IPS-18c (cell line): ENCODE measurements around the gene BOK.
"Not testable (repeated sequence)": the region's sequence is repeated elsewhere in the genome, so short reads cannot be mapped to it uniquely, and the experiment has no call there.

Source experiments
- H3K4me3 ChIP-seq: 2 replicates; pipeline ENCODE4 v1.7.0; 2013; ENCODE audit warnings: low read depth, mild to moderate bottlenecking, low read length, moderate library complexity; ENCODE audit not compliant: insufficient read depth
- H3K9me3 ChIP-seq: one replicate; pipeline ENCODE4 v1.6.1; 2013; ENCODE audit warnings: mild to moderate bottlenecking, low read length, moderate library complexity; ENCODE audit not compliant: control insufficient read depth, insufficient read depth

BOK gene

DNA sequence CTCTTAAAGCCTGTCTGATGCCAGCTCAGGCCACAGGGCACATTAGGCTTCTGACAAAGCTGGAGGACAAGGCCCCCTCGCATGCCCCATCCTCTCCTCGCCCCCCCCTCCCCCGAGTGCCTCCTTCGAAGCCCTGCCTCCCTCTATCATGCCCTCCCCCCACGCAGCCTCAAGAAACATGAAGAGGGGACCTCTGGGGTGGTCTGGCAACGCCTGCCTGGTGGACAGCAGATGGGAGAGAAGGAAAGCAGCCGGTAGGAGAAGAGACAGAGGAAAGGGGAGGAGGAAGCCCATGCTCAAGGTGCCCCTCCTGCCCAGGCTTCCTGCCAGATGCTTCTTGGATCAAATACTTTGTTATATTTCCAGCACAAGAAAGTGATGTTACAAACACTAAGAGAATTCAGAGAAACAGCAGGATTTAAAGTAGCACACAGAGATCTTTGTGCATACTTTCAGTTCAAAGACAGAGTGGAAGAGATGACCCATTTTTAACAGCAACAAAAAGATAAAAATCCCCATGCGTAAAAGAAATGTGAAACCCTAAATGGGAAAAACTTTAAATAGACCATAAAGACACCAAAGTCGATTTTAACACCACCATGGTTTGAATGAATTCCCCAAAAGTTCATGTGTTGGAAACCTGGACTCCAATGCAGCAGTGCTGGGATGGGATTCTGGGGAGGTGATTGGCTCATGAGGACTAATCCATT lies 19.0 kb downstream of the BOK start:
- Histone ChIP-seq H3K9me3 (no peaks in the 10 kb centered on the region), H3K4me3 (no peak overlapping the region)

- H3K4me3 ChIP-seq, result no peak overlapping the region
- H3K9me3 ChIP-seq, result no peaks in the 10 kb centered on the region
Measured at GRCh38 chr2:241579281-241579680, 20.7 kb downstream of the BOK start.

GRCh38 chr2:241582328-241582727 lies 23.8 kb downstream of the BOK start:
- Histone ChIP-seq H3K4me3 (no peak overlapping the region), H3K9me3 (peaks cover 2% of the 10 kb centered on the region)

GRCh38 chr2:241582806-241583205 lies 24.3 kb downstream of the BOK start:
- Histone ChIP-seq H3K9me3 (peaks cover 4% of the 10 kb centered on the region), H3K4me3 (no peak overlapping the region)

DNA sequence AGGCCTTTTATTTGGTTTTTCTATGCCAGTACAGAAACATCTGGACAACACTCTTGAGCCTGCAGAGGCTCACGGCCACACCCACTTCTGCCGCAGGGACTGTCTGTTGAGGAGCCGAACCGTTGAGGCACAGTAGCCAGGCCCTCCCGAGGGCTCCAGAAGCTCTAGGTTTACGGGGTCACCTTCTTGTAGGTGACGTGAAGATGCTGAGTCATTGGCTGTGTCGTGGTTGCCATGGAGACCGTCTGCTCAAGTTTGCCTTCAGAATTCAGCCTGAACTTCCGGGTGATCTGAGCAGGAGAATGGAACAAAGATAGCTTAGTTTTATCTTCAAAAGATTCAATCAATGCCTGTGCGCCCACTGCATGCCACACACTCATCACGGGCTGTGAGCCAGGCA lies 25.9 kb downstream of the BOK start:
- Histone ChIP-seq H3K4me3 (no peak overlapping the region), H3K9me3 (peaks cover 4% of the 10 kb centered on the region)

GRCh38 chr2:241586564-241587264 lies 28.2 kb downstream of the BOK start:
- Histone ChIP-seq H3K4me3 (no peak overlapping the region), H3K9me3 (peaks cover 4% of the 10 kb centered on the region)

GRCh38 chr2:241589863-241590262 lies 31.3 kb downstream of the BOK start:
- not testable (repeated sequence) for H3K9me3 ChIP-seq, H3K4me3 ChIP-seq

- H3K9me3 ChIP-seq, H3K4me3 ChIP-seq: not testable (repeated sequence)
Measured at GRCh38 chr2:241590496-241591455, 32.2 kb downstream of the BOK start.

- H3K9me3 ChIP-seq, result peaks cover 2% of the 10 kb centered on the region
- no peak overlapping the region for H3K4me3 ChIP-seq
Measured at GRCh38 chr2:241592126-241592845, 33.7 kb downstream of the BOK start.

GRCh38 chr2:241593271-241593670 lies 34.7 kb downstream of the BOK start:
- Histone ChIP-seq H3K9me3 (no peaks in the 10 kb centered on the region), H3K4me3 (no peak overlapping the region)

DNA sequence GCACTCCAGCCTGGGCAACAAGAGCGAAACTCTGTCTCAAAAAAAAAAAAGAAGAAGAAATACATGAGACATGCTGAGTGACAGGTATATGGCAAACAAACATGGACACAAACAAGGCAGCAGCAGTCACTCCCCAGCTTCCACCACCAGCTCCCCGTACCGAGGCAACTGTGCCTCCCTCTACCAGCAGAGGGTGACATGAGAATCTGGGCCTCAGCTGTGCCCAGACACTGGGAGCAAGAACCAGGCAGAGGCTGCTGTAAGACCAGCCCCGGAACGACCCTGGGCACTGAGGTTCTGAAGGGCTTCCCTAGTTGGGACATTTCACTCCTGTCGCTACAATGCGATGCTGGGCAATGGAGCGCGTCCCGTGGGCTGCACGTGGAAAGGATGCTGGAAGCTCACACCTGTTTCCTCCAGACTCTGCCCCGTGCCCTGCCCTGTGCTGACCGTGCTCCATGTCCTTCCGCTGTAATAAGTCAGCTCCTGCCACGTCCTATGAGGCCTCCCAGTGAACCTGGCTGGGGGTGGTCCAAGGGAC lies 37.1 kb downstream of the BOK start:
- no peaks in the 10 kb centered on the region for H3K9me3 ChIP-seq
- no peak overlapping the region for H3K4me3 ChIP-seq

DNA sequence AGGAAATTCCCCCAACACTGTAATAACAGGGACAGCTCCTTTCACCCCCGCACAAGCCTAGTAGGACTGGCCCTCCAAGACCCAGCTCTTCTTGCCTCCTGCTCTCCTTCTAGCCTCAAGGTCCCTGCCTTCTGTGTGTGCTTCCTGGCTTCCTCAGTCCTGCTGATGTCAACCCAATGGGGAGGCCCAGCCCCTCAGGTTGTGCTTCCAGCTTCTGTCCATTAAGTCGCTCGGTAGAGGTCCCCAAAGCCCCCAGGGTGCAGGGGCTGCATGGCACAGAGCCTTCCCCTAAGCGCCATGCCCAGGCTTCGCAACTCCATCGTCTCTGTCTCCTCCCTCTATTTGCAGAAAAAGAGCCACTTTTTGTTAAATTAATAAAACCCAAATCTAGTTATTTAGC lies 39.0 kb downstream of the BOK start:
- H3K9me3 ChIP-seq, result no peaks in the 10 kb centered on the region
- no peak overlapping the region for H3K4me3 ChIP-seq

DNA sequence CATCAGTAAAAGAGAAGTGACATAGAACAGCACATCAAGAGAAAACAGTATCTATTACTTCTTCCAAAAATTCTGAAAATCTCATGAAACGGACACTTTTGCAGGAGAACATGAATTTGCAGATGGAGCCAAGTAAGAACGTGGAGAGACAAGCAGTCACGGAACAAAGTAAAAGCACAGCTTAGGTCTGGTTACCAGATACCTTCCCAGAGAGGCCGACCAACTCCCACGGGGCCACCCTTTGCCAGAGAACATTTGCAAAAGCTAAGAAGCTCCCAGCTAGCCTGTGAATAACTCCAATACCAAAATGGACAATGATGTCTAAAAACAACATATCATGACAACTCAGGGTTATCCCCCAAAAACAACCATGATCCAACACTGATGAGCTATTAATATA lies 39.5 kb downstream of the BOK start:
- H3K9me3 ChIP-seq, result no peaks in the 10 kb centered on the region
- H3K4me3 ChIP-seq, result no peak overlapping the region

DNA sequence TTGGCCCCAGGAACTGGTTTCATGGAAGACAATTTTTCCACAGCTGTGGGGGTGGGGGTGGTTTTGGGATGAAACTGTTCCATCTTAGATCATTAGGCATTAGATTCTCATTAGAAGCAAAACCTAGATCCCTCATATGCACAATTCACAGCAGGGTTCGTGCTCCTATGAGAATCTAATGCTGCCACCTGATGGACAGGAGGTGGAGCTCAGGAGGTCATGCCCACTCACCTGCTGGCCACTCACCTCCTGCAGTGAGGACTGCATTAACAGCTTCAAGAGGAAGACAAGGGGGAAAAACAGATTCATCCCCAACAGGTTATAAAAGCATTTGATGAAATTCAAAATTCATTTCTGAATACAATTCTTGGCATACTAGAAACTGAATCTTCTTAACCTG lies 39.9 kb downstream of the BOK start:
- no peak overlapping the region for H3K4me3 ChIP-seq
- H3K9me3 ChIP-seq, result no peaks in the 10 kb centered on the region

- Histone ChIP-seq H3K4me3 (no peak overlapping the region), H3K9me3 (no peaks in the 10 kb centered on the region)
Measured at GRCh38 chr2:241599615-241600014, 41.1 kb downstream of the BOK start.

- H3K9me3 ChIP-seq, result no peaks in the 10 kb centered on the region
Measured at GRCh38 chr2:241601841-241602240, 43.3 kb downstream of the BOK start.

GRCh38 chr2:241602720-241603119 lies 44.2 kb downstream of the BOK start:
- H3K9me3 ChIP-seq, result no peaks in the 10 kb centered on the region
- no peak overlapping the region for H3K4me3 ChIP-seq

More at GRCh38 chr2:241601841-241602240, 43.3 kb downstream of the BOK start:
- H3K4me3 ChIP-seq, result no peak overlapping the region
